ENCODE data around the gene PLCL1. TPM values are rescaled to one million over a fixed set of nuclear protein-coding genes. Genes with fewer than 3 reads are reported as not detected.

The PLCL1 gene
- total RNA-seq, 4 donors from 2014 or later, result 0.34 to 4.2 (median 1.2) TPM

DNA sequence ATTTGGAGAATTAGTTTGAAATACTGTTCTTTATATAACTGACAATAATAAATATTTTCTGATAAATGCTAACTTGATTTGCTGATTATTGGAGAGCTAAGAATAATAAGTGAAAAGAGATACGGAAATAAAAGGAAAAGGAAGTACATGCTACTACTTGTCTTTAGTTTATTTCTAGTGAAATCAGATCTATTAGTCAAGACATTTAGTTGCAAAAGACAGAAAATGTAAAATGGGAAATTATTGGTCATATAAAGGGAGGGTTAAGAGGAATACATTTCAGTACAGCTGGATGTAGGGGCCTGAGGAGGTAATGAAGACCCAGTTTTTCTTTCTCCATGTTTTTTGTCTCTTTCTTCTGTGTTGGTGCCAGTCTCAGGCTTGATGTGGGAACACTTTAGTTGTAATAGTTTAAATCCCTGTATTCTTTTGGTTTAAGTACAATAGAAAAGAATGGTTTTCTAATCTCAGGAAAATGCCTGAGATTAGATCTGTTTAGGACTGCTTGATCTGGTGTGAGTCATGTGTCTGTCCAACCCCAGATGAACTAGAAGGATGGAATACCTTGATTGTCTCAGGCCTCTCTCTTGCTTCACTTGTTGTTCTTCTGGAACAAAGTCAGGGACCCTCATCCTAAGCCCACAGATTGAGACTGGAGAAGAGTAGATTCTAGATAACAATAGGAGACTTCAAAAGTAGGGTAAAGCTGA, 58.0 kb downstream of the PLCL1 start:
- Histone ChIP-seq H3K9me3 (peaks cover 0 to 3% (median 0%) of the 10 kb centered on the region in 3 donors), H3K27me3 (peaks cover 0 to 8% (median 0%) of the 10 kb centered on the region in 4 donors), H3K27ac (no peak overlapping the region), H3K4me3 (no peak overlapping the region), H3K4me1 (no peaks in the 10 kb centered on the region), H3K36me3 (no peaks in the 10 kb centered on the region)
- WGBS, 2 donors, result 45 to 52% methylated on average over 1 of the region's 1 CpG
- intact Hi-C loops (cut with DNase I), result no loop called here
- no peak for DNase-seq
- no peak for TF ChIP-seq POLR2A (IDR thresholded peaks at IDR 0.05)
- TF ChIP-seq CTCF (IDR thresholded peaks at IDR 0.05), result no peak

- H3K27me3 ChIP-seq, result peaks cover 0 to 8% (median 0%) of the 10 kb centered on the region in 4 donors
- TF ChIP-seq CTCF (IDR thresholded peaks at IDR 0.05) (no peak), POLR2A (IDR thresholded peaks at IDR 0.05) (no peak)
- DNase-seq, result no peak
- no peaks in the 10 kb centered on the region for H3K4me1 ChIP-seq
- peaks cover 0 to under 1% (median 0%) of the 10 kb centered on the region in 3 donors for H3K9me3 ChIP-seq
- intact Hi-C loops (cut with DNase I), result no loop called here
- H3K4me3 ChIP-seq, result no peak overlapping the region
- H3K27ac ChIP-seq, result no peak overlapping the region
- no peaks in the 10 kb centered on the region for H3K36me3 ChIP-seq
- 77 to 80% methylated on average over 1 of the region's 1 CpG for WGBS, 2 donors
Observed at GRCh38 chr2:197863744-197864143, 59.4 kb downstream of the PLCL1 start.

DNA sequence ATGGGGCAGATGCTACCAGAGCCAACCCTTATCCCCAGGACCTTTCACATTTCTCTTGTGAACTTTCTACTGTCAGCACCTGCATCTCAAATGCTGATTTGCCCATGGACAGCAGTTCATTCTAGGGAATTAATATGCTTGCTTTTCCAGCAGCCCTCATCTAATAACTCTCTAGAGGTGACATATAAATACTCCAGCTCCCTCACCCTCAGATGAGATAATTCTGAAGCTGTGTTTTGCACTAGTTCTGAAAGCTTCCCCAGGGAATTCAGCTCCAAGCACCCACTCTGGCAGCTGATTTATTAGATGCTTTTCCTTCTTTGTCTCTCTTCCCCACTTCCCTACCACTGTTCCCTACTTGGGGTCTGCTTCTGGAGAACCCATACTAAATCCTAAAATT, 62.1 kb downstream of the PLCL1 start:
- intact Hi-C loops (cut with DNase I), result no loop called here
- Histone ChIP-seq H3K4me1 (no peaks in the 10 kb centered on the region), H3K27me3 (no peaks in the 10 kb centered on the region), H3K36me3 (no peaks in the 10 kb centered on the region), H3K9me3 (no peaks in the 10 kb centered on the region), H3K4me3 (no peak overlapping the region), H3K27ac (no peak overlapping the region)
- no peak for DNase-seq
- TF ChIP-seq POLR2A (IDR thresholded peaks at IDR 0.05) (no peak), CTCF (IDR thresholded peaks at IDR 0.05) (no peak)

DNA sequence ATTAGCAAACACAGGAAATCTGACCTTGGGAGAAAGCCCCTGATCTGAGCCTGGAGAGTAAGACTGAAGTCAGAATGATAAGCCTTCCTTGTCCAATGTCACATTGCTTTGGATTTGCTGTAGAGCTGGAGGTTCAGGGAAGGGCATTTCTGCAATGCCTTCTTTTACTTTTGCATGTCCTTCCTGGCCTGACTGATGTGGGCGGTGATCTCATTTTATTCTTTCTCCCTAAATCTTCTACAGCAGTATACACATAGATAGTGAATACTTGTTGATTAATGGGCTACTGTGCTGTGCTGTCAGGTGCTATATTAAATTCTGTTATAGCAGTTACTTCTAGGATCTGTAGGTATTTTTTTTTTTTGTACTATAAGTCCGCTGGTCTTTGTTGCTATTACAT, 62.6 kb downstream of the PLCL1 start:
- intact Hi-C loops (cut with DNase I), result no loop called here
- WGBS, 2 donors, result 93 to 94% methylated on average over 2 of the region's 2 CpGs
- Histone ChIP-seq H3K27me3 (no peaks in the 10 kb centered on the region), H3K27ac (no peak overlapping the region), H3K4me3 (no peak overlapping the region), H3K9me3 (no peaks in the 10 kb centered on the region), H3K4me1 (no peaks in the 10 kb centered on the region), H3K36me3 (no peaks in the 10 kb centered on the region)
- TF ChIP-seq CTCF (IDR thresholded peaks at IDR 0.05) (no peak), POLR2A (IDR thresholded peaks at IDR 0.05) (no peak)
- DNase-seq, result no peak

- no peak overlapping the region for H3K4me3 ChIP-seq
- TF ChIP-seq CTCF (IDR thresholded peaks at IDR 0.05) (no peak), POLR2A (IDR thresholded peaks at IDR 0.05) (no peak)
- no peaks in the 10 kb centered on the region for H3K9me3 ChIP-seq
- intact Hi-C loops (cut with DNase I), result no loop called here
- H3K27me3 ChIP-seq, result no peaks in the 10 kb centered on the region
- no peak overlapping the region for H3K27ac ChIP-seq
- 71 to 82% methylated on average over 3 of the region's 3 CpGs for WGBS, 2 donors
- no peaks in the 10 kb centered on the region for H3K4me1 ChIP-seq
- DNase-seq, result no peak
- no peaks in the 10 kb centered on the region for H3K36me3 ChIP-seq
Observed at GRCh38 chr2:197867624-197868023, 63.2 kb downstream of the PLCL1 start.

Data from esophagus squamous epithelium (tissue), 5 donors.